Lung (tissue), 12 donors: Measurements from ENCODE around the gene VSIG10. TPM values are rescaled to one million over a fixed set of nuclear protein-coding genes. Genes with fewer than 3 reads are reported as not detected.

Source experiments
- ATAC-seq: fragments of 200-7000 bp; cut with Tn5 transposase; one replicate; pipeline ENCODE4 v1.9.1; 2020; ENCODE audit warnings: moderate number of reproducible peaks; ENCODE audit not compliant: insufficient read depth, low FRiP score
- DNase-seq, 3 donors: peaks; one replicate each; pipeline ENCODE4 v3.0.0-alpha.2; 2013 to 2017
- H3K27ac ChIP-seq, 2 donors: one replicate each; pipeline ENCODE4 v1.5.1; 2013; ENCODE audit warnings: mild to moderate bottlenecking in 2 of 2, moderate library complexity in 2 of 2, control low read depth in 1 of 2, inconsistent platforms in 1 of 2, low read depth in 1 of 2, low read length in 1 of 2
- H3K27me3 ChIP-seq, 3 donors: one replicate each; pipeline ENCODE4 v1.5.1; 2013; ENCODE audit warnings: low read length in 2 of 3; ENCODE audit not compliant: control insufficient read depth in 3 of 3, insufficient read depth in 3 of 3
- H3K36me3 ChIP-seq, 4 donors: one replicate each; pipeline ENCODE4 v1.5.1; 2013; ENCODE audit warnings: low read length in 4 of 4, mild to moderate bottlenecking in 1 of 4, moderate library complexity in 1 of 4; ENCODE audit not compliant: control insufficient read depth in 4 of 4, insufficient read depth in 4 of 4
- H3K4me1 ChIP-seq, 5 donors: one replicate each; pipeline ENCODE4 v1.5.1; 2013; ENCODE audit warnings: low read length in 5 of 5, mild to moderate bottlenecking in 2 of 5, moderate library complexity in 1 of 5; ENCODE audit not compliant: control insufficient read depth in 5 of 5, insufficient read depth in 5 of 5
- H3K4me3 ChIP-seq: one replicate; pipeline ENCODE4 v1.5.1; 2013; ENCODE audit warnings: mild to moderate bottlenecking, control low read depth, moderate library complexity
- H3K9ac ChIP-seq, 2 donors: one replicate each; pipeline ENCODE4 v1.5.1; 2013; ENCODE audit warnings: low read length in 2 of 2, control low read depth in 1 of 2; ENCODE audit not compliant: insufficient read depth in 1 of 2
- H3K9me3 ChIP-seq, 4 donors: one replicate each; pipeline ENCODE4 v1.5.1; 2013; ENCODE audit warnings: low read length in 3 of 4, mild to moderate bottlenecking in 1 of 4, moderate library complexity in 1 of 4; ENCODE audit not compliant: control insufficient read depth in 4 of 4, insufficient read depth in 3 of 4
- CTCF ChIP-seq: IDR thresholded peaks from 2 replicates; pipeline ENCODE4 v1.5.1; 2012; ENCODE audit warnings: mild to moderate bottlenecking; ENCODE audit errors: control extremely low read depth, extremely low read depth
- WGBS, 2 donors: extraction: QIAGEN DNeasy Blood & Tissue Kit; methylation state at CpG; one replicate each; pipeline ENCODE4 v1.1.7; 2013; 5-methylcytosine and 5-hydroxymethylcytosine counted together
- polyA plus RNA-seq, 2 donors: library from polyadenylated mRNA; stranded (reverse); fragments of 200-250 nt; gene quantifications; one replicate each; pipeline ENCODE4 v1.2.1, GENCODE V29; 2013
- total RNA-seq, 2 donors: library from RNA; depleted of rRNA in 1 of 2; stranded (reverse); fragments of >200 nt in 1 of 2; gene quantifications; one replicate each; pipeline ENCODE4 v1.2.1, GENCODE V29; 2014 to 2021
- donor health status: control.
- donor health status: control.
- donor health status: Bipolar disorder and iron deficiency.
- donor health status: healthy.
- donor health status: DM: yes; HTN: yes; CAD: no.

VSIG10 gene
- total and polyA plus RNA-seq, 4 donors, result 11.0 to 51.4 (median 32.2) TPM

GRCh38 chr12:118102609-118103008 is 1.2 kb downstream of the VSIG10 start:
- no peaks in the 10 kb centered on the region for H3K9me3 ChIP-seq
- no peak for DNase-seq
- ATAC-seq, result no peak
- H3K9ac ChIP-seq, result no peak overlapping the region
- TF ChIP-seq CTCF, result no peak
- H3K36me3 ChIP-seq, result no peaks in the 10 kb centered on the region
- peak overlapping the region in 1 of 2 donors; percentile 37 for H3K27ac ChIP-seq
- peaks cover 0 to 7% (median 0%) of the 10 kb centered on the region in 5 donors for H3K4me1 ChIP-seq
- no peaks in the 10 kb centered on the region for H3K27me3 ChIP-seq
- WGBS, 2 donors, result 19 to 29% methylated on average over 5 of the region's 5 CpGs
- H3K4me3 ChIP-seq, result no peak overlapping the region

- Histone ChIP-seq H3K9me3 (no peaks in the 10 kb centered on the region), H3K4me3 (no peak overlapping the region), H3K27ac (no peak overlapping the region), H3K9ac (no peak overlapping the region), H3K4me1 (peaks cover 0 to 7% (median 0%) of the 10 kb centered on the region in 5 donors), H3K36me3 (no peaks in the 10 kb centered on the region), H3K27me3 (no peaks in the 10 kb centered on the region)
- TF ChIP-seq CTCF, result no peak
- DNase-seq (no peak), ATAC-seq (no peak)
- WGBS, 2 donors, result 80 to 84% methylated on average over 6 of the region's 6 CpGs
Measured at GRCh38 chr12:118102070-118102469, 1.7 kb downstream of the VSIG10 start.

- TF ChIP-seq CTCF, result no peak
- 94 to 97% methylated on average over 3 of the region's 3 CpGs for WGBS, 2 donors
Measured at GRCh38 chr12:118101051-118101450, 2.8 kb downstream of the VSIG10 start.

More at GRCh38 chr12:118101051-118101450, 2.8 kb downstream of the VSIG10 start:
- no peak overlapping the region for H3K27ac ChIP-seq
- no peaks in the 10 kb centered on the region for H3K9me3 ChIP-seq
- H3K9ac ChIP-seq, result no peak overlapping the region
- DNase-seq (no peak), ATAC-seq (no peak)
- no peaks in the 10 kb centered on the region for H3K36me3 ChIP-seq
- H3K4me1 ChIP-seq, result peaks cover 0 to 7% (median 0%) of the 10 kb centered on the region in 5 donors
- H3K27me3 ChIP-seq, result no peaks in the 10 kb centered on the region
- no peak overlapping the region for H3K4me3 ChIP-seq
